Measurements from ENCODE around the gene ABHD8.
A peak's percentile ranks its signal among the peaks of the same experiment; 100 is the strongest.

The ABHD8 gene

GRCh38 chr19:17286263-17286662 lies 17.0 kb downstream of the ABHD8 start:
- ChIA-PET POLR2A (interaction anchor here (1.4 kb wide), 1 partner anchor 19 kb away, joined by 3 read pairs; the partner anchor contains the start of gene BABAM1), CTCF (no interaction called here)
- TF ChIP-seq L3MBTL2 (conservative IDR thresholded peaks at IDR 0.05) (no peak), HDGF (IDR thresholded peaks at IDR 0.05; ENCODE audit: borderline replicate concordance) (no peak), FOXK2 (IDR thresholded peaks at IDR 0.05) (no peak), TARDBP (IDR thresholded peaks at IDR 0.05) (no peak), SUZ12 (IDR thresholded peaks at IDR 0.05) (no peak), PKNOX1 (IDR thresholded peaks at IDR 0.05) (no peak), FOXA1 (IDR thresholded peaks at IDR 0.05) (no peak), NFRKB (IDR thresholded peaks at IDR 0.05) (no peak), ARNT (IDR thresholded peaks at IDR 0.05) (no peak), SP1 (IDR thresholded peaks at IDR 0.05) (no peak)
- no peak for DNase-seq (ENCODE audit: extremely low spot score)

- ChIA-PET POLR2A (interaction anchor here (1.4 kb wide), 1 partner anchor 19 kb away, joined by 3 read pairs; the partner anchor contains the start of gene BABAM1), CTCF (no interaction called here)
- TF ChIP-seq FOXK2 (IDR thresholded peaks at IDR 0.05) (no peak), SUZ12 (IDR thresholded peaks at IDR 0.05) (no peak), CTBP1 (IDR thresholded peaks at IDR 0.05; ENCODE audit: borderline replicate concordance) (no peak), TARDBP (IDR thresholded peaks at IDR 0.05) (no peak), ELF4 (IDR thresholded peaks at IDR 0.05) (no peak), ARNT (IDR thresholded peaks at IDR 0.05) (no peak), LEF1 (IDR thresholded peaks at IDR 0.05; ENCODE audit: borderline replicate concordance) (no peak), HDGF (IDR thresholded peaks at IDR 0.05; ENCODE audit: borderline replicate concordance) (no peak), ZNF384 (IDR thresholded peaks at IDR 0.05) (no peak), SP1 (IDR thresholded peaks at IDR 0.05) (no peak), FOXM1 (IDR thresholded peaks at IDR 0.05; ENCODE audit: borderline replicate concordance) (no peak), L3MBTL2 (conservative IDR thresholded peaks at IDR 0.05) (no peak), FOXA1 (IDR thresholded peaks at IDR 0.05) (no peak), BHLHE40 (IDR thresholded peaks at IDR 0.05; ENCODE audit: borderline replicate concordance) (no peak)
- no peak for DNase-seq (ENCODE audit: extremely low spot score)
Measured at GRCh38 chr19:17285415-17286135, 17.6 kb downstream of the ABHD8 start.

- TF ChIP-seq SP1 (IDR thresholded peaks at IDR 0.05) (no peak), CTBP1 (IDR thresholded peaks at IDR 0.05; ENCODE audit: borderline replicate concordance) (no peak), ELF4 (IDR thresholded peaks at IDR 0.05) (no peak), FOXK2 (IDR thresholded peaks at IDR 0.05) (no peak), PKNOX1 (IDR thresholded peaks at IDR 0.05) (no peak), HDGF (IDR thresholded peaks at IDR 0.05; ENCODE audit: borderline replicate concordance) (no peak), FOXA1 (IDR thresholded peaks at IDR 0.05) (no peak), NFRKB (IDR thresholded peaks at IDR 0.05) (no peak), FOXM1 (IDR thresholded peaks at IDR 0.05; ENCODE audit: borderline replicate concordance) (no peak), ZNF384 (IDR thresholded peaks at IDR 0.05) (no peak), TARDBP (IDR thresholded peaks at IDR 0.05) (no peak), SUZ12 (IDR thresholded peaks at IDR 0.05) (no peak), BHLHE40 (IDR thresholded peaks at IDR 0.05; ENCODE audit: borderline replicate concordance) (no peak), ARNT (IDR thresholded peaks at IDR 0.05) (no peak)
- DNase-seq (ENCODE audit: extremely low spot score), result no peak
- POLR2A ChIA-PET, result no interaction called here
- CTCF ChIA-PET, result interaction anchor here (0.7 to 1.1 kb wide), 2 partner anchors 17 to 49 kb away, joined by 3 to 5 read pairs; partner anchors contain the start of gene BABAM1
Measured at GRCh38 chr19:17283504-17283996, 19.7 kb downstream of the ABHD8 start.

GRCh38 chr19:17282488-17283125 lies 20.6 kb downstream of the ABHD8 start:
- POLR2A ChIA-PET, result no interaction called here
- peak; percentile 75 for TF ChIP-seq L3MBTL2 (conservative IDR thresholded peaks at IDR 0.05)
- no peak for TF ChIP-seq LEF1 (IDR thresholded peaks at IDR 0.05; ENCODE audit: borderline replicate concordance)
- DNase-seq (ENCODE audit: extremely low spot score), result peak; percentile 87
- CTCF ChIA-PET, result interaction anchor here (0.6 to 1.0 kb wide), 3 partner anchors 22 to 261 kb away, joined by 3 to 4 read pairs (median 3); no protein-coding TSS in a partner anchor

- DNase-seq (ENCODE audit: extremely low spot score), result no peak
- CTCF ChIA-PET, result interaction anchor here (0.9 to 1.0 kb wide), 2 partner anchors 21 to 76 kb away, joined by 3 to 4 read pairs; no protein-coding TSS in a partner anchor
- TF ChIP-seq SP1 (IDR thresholded peaks at IDR 0.05) (no peak), FOXM1 (IDR thresholded peaks at IDR 0.05; ENCODE audit: borderline replicate concordance) (no peak), LEF1 (IDR thresholded peaks at IDR 0.05; ENCODE audit: borderline replicate concordance) (no peak), ELF4 (IDR thresholded peaks at IDR 0.05) (no peak), HDGF (IDR thresholded peaks at IDR 0.05; ENCODE audit: borderline replicate concordance) (no peak), CTBP1 (IDR thresholded peaks at IDR 0.05; ENCODE audit: borderline replicate concordance) (no peak), FOXK2 (IDR thresholded peaks at IDR 0.05) (no peak), L3MBTL2 (conservative IDR thresholded peaks at IDR 0.05) (no peak), SUZ12 (IDR thresholded peaks at IDR 0.05) (no peak), FOXA1 (IDR thresholded peaks at IDR 0.05) (no peak)
- POLR2A ChIA-PET, result interaction anchor here (0.6 to 1.2 kb wide), 3 partner anchors 9 to 15 kb away, joined by 3 to 6 read pairs (median 4); partner anchors contain the start of gene BABAM1
Measured at GRCh38 chr19:17281391-17282304, 21.6 kb downstream of the ABHD8 start, which contains the start of gene ANKLE1. TSS of gene ANKLE1 (plus strand) at chr19:17281901. CDS start at chr19:17281921, 20 bp downstream.

Measured in HEK293T (cell line).